ENCODE measurements around the gene PTPDC1.
"Not testable (repeated sequence)": the region's sequence is repeated elsewhere in the genome, so short reads cannot be mapped to it uniquely, and the experiment has no call there.

Gene PTPDC1

GRCh38 chr9:94081435-94081834 lies 2.8 kb upstream of the PTPDC1 start:
- H3K27ac Mint-ChIP-seq: no peak overlapping the region
- no peaks in the 10 kb centered on the region for H3K9me3 Mint-ChIP-seq
- no peak overlapping the region for H3K4me3 Mint-ChIP-seq
- H3K36me3 Mint-ChIP-seq (ENCODE audit: low read depth): no peaks in the 10 kb centered on the region
- no peaks in the 10 kb centered on the region for H3K27me3 Mint-ChIP-seq (ENCODE audit: low read depth)
- H3K4me1 Mint-ChIP-seq (ENCODE audit: low read depth): peaks cover 2% of the 10 kb centered on the region

- no peaks in the 10 kb centered on the region for H3K9me3 Mint-ChIP-seq
- H3K36me3 Mint-ChIP-seq (ENCODE audit: low read depth): no peaks in the 10 kb centered on the region
- H3K27me3 Mint-ChIP-seq (ENCODE audit: low read depth): no peaks in the 10 kb centered on the region
- no peak overlapping the region for H3K4me3 Mint-ChIP-seq
- no peak overlapping the region for H3K27ac Mint-ChIP-seq
- peaks cover 2% of the 10 kb centered on the region for H3K4me1 Mint-ChIP-seq (ENCODE audit: low read depth)
Observed at GRCh38 chr9:94081864-94082463, 2.3 kb upstream of the PTPDC1 start.

GRCh38 chr9:94082553-94082952 lies 1.7 kb upstream of the PTPDC1 start:
- H3K36me3 Mint-ChIP-seq (ENCODE audit: low read depth): no peaks in the 10 kb centered on the region
- H3K4me1 Mint-ChIP-seq (ENCODE audit: low read depth): peaks cover 2% of the 10 kb centered on the region
- H3K27me3 Mint-ChIP-seq (ENCODE audit: low read depth): no peaks in the 10 kb centered on the region
- no peak overlapping the region for H3K4me3 Mint-ChIP-seq
- no peaks in the 10 kb centered on the region for H3K9me3 Mint-ChIP-seq
- no peak overlapping the region for H3K27ac Mint-ChIP-seq

- Mint-ChIP-seq H3K4me3 (no peak overlapping the region), H3K27me3 (ENCODE audit: low read depth) (no peaks in the 10 kb centered on the region), H3K27ac (no peak overlapping the region), H3K9me3 (no peaks in the 10 kb centered on the region), H3K36me3 (ENCODE audit: low read depth) (no peaks in the 10 kb centered on the region), H3K4me1 (ENCODE audit: low read depth) (peaks cover 2% of the 10 kb centered on the region)
Observed at GRCh38 chr9:94082956-94083355, 1.3 kb upstream of the PTPDC1 start.

GRCh38 chr9:94083384-94083783 lies 880 bp upstream of the PTPDC1 start:
- Mint-ChIP-seq H3K36me3 (ENCODE audit: low read depth) (no peaks in the 10 kb centered on the region), H3K9me3 (no peaks in the 10 kb centered on the region), H3K27ac (no peak overlapping the region), H3K4me3 (no peak overlapping the region), H3K27me3 (ENCODE audit: low read depth) (no peaks in the 10 kb centered on the region), H3K4me1 (ENCODE audit: low read depth) (peaks cover 2% of the 10 kb centered on the region)

- no peak overlapping the region for H3K4me3 Mint-ChIP-seq
- no peaks in the 10 kb centered on the region for H3K9me3 Mint-ChIP-seq
- H3K27me3 Mint-ChIP-seq (ENCODE audit: low read depth): no peaks in the 10 kb centered on the region
- peaks cover 2% of the 10 kb centered on the region for H3K4me1 Mint-ChIP-seq (ENCODE audit: low read depth)
- H3K36me3 Mint-ChIP-seq (ENCODE audit: low read depth): no peaks in the 10 kb centered on the region
- H3K27ac Mint-ChIP-seq: no peak overlapping the region
Observed at GRCh38 chr9:94085062-94085639, 887 bp downstream of the PTPDC1 start.

GRCh38 chr9:94086486-94087345 lies 2.5 kb downstream of the PTPDC1 start:
- no peaks in the 10 kb centered on the region for H3K36me3 Mint-ChIP-seq (ENCODE audit: low read depth)
- H3K27me3 Mint-ChIP-seq (ENCODE audit: low read depth): no peaks in the 10 kb centered on the region
- H3K27ac Mint-ChIP-seq: no peak overlapping the region
- no peak overlapping the region for H3K4me3 Mint-ChIP-seq
- no peaks in the 10 kb centered on the region for H3K4me1 Mint-ChIP-seq (ENCODE audit: low read depth)
- H3K9me3 Mint-ChIP-seq: no peaks in the 10 kb centered on the region

DNA sequence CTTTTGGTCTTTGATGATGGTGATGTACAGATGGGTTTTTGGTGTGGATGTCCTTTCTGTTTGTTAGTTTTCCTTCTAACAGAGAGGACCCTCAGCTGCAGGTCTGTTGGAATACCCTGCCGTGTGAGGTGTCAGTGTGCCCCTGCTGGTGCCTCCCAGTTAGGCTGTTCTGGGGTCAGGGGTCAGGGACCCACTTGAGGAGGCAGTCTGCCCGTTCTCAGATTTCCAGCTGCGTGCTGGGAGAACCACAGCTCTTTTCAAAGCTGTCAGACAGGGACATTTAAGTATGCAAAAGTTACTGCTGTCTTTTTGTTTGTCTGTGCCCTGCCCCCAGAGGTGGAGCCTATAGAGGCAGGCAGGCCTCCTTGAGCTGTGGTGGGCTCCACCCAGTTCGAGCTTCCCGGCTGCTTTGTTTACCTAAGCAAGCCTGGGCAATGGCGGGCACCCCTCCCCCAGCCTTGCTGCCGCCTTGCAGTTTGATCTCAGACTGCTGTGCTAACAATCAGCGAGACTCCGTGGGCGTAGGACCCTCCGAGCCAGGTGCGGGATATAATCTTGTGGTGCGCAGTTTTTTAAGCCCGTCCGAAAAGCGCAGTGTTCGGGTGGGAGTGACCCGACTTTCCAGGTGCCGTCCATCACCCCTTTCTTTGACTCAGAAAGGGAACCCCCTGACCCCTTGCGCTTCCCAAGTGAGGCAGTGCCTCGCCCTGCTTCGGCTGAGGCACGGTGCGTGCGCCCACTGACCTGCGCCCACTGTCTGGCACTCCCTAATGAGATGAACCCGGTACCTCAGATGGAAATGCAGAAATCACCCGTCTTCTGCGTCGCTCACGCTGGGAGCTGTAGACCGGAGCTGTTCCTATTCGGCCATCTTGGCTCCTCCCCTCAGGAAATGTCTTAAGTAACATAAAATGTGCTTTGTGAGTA lies 10.2 kb downstream of the PTPDC1 start:
- H3K36me3 Mint-ChIP-seq (ENCODE audit: low read depth); H3K27me3 Mint-ChIP-seq (ENCODE audit: low read depth); H3K4me1 Mint-ChIP-seq (ENCODE audit: low read depth); H3K4me3 Mint-ChIP-seq; H3K27ac Mint-ChIP-seq; H3K9me3 Mint-ChIP-seq: not testable (repeated sequence)

GRCh38 chr9:94096819-94097577 lies 12.7 kb downstream of the PTPDC1 start:
- Mint-ChIP-seq H3K4me3 (no peak overlapping the region), H3K4me1 (ENCODE audit: low read depth) (no peaks in the 10 kb centered on the region), H3K27me3 (ENCODE audit: low read depth) (no peaks in the 10 kb centered on the region), H3K27ac (no peak overlapping the region), H3K9me3 (no peaks in the 10 kb centered on the region), H3K36me3 (ENCODE audit: low read depth) (no peaks in the 10 kb centered on the region)

GRCh38 chr9:94097788-94098414 lies 13.6 kb downstream of the PTPDC1 start:
- Mint-ChIP-seq H3K9me3 (no peaks in the 10 kb centered on the region), H3K4me1 (ENCODE audit: low read depth) (no peaks in the 10 kb centered on the region), H3K36me3 (ENCODE audit: low read depth) (no peaks in the 10 kb centered on the region), H3K27me3 (ENCODE audit: low read depth) (no peaks in the 10 kb centered on the region), H3K4me3 (no peak overlapping the region), H3K27ac (no peak overlapping the region)

DNA sequence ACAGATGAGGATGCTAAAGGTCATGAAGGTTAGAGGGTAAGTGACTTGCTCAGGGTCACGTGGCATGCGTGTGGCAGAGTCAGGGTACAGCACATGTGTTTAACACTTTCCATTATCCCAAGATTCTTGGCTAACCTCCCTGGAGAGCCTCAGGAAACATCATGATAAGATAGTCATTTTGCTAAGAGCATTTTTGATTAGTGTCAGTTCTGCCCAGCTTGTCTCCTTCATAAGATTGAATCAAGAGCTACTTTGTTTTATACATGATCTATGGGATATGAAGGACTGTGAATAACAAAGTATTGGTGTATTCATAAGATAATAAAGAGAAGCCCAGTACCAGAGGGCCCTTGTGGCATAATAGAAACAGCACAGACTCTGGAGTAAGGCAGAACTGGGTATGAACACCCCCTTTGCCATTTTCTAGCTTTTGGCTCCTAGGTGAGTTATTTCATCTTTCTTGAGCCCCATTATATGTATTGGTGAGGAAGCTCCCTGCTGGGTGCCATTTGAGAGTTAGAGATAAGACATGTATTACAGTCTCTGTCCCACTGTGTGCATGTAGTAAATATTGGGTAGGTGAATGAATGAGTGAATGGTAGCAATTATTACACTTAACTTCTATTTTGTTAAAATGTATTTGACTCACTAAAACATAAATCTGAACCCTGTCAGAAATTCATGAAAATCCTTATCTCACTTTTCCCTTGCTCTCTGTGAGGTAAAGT lies 16.1 kb downstream of the PTPDC1 start:
- Mint-ChIP-seq H3K27ac (no peak overlapping the region), H3K9me3 (no peaks in the 10 kb centered on the region), H3K4me3 (no peak overlapping the region), H3K27me3 (ENCODE audit: low read depth) (no peaks in the 10 kb centered on the region), H3K4me1 (ENCODE audit: low read depth) (no peaks in the 10 kb centered on the region), H3K36me3 (ENCODE audit: low read depth) (no peaks in the 10 kb centered on the region)

GRCh38 chr9:94101162-94101853 lies 17.0 kb downstream of the PTPDC1 start:
- no peaks in the 10 kb centered on the region for H3K27me3 Mint-ChIP-seq (ENCODE audit: low read depth)
- no peaks in the 10 kb centered on the region for H3K4me1 Mint-ChIP-seq (ENCODE audit: low read depth)
- no peaks in the 10 kb centered on the region for H3K36me3 Mint-ChIP-seq (ENCODE audit: low read depth)
- H3K4me3 Mint-ChIP-seq: no peak overlapping the region
- no peaks in the 10 kb centered on the region for H3K9me3 Mint-ChIP-seq
- no peak overlapping the region for H3K27ac Mint-ChIP-seq

Measured in T-helper 1 cell treated with Interleukin-12 subunit alpha and Interleukin-12 subunit beta and Interleukin-4 antibody, amounts not matched to agents 30 μg/mL and 1 μg/mL, for 36 hours (primary cell).